ENCODE measurements around the gene BACE1-AS.

- TF ChIP-seq CTCF (IDR thresholded peaks at IDR 0.05) (no peak), POLR2A (IDR thresholded peaks at IDR 0.05) (no peak), EP300 (IDR thresholded peaks at IDR 0.05) (no peak)
Observed at GRCh38 chr11:117296881-117297280, 5.7 kb downstream of the BACE1-AS start.

All from ovary (tissue), 3 donors.